Colon (tissue), 2 donors: ENCODE measurements around the gene COG6.
A peak's percentile ranks its signal among the peaks of the same experiment; 100 is the strongest.

Experiments
- FAIRE-seq: peaks from 2 replicates; lab custom pipeline; 2012; peaks lifted over from hg19 to GRCh38; lab: Jason Lieb, UNC
- donor health status: control.
- donor health status: control.

COG6 gene

DNA sequence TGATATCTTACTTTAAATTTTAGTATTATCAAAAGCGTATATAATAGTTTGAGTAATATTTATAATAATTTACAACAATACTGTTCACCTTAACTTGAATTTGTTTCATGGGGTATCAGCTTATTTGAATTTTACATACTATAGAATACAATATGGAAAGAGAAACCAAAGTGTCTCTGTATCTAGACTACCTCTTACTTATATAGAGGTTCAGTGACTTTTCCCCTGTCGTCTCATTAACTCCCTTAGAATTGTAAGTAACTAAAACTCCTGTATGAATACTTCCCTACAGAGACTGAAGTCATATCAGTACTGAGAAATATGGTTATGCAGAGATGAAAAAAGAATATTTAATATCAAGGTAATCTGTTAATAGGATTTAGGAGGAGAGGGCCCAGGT lies 26.8 kb downstream of the COG6 start:
- FAIRE-seq: no peak

- FAIRE-seq: no peak
Observed at GRCh38 chr13:39682788-39683187, 27.3 kb downstream of the COG6 start.

- peak; percentile 93 for FAIRE-seq
Observed at GRCh38 chr13:39684531-39685137, 29.2 kb downstream of the COG6 start.

DNA sequence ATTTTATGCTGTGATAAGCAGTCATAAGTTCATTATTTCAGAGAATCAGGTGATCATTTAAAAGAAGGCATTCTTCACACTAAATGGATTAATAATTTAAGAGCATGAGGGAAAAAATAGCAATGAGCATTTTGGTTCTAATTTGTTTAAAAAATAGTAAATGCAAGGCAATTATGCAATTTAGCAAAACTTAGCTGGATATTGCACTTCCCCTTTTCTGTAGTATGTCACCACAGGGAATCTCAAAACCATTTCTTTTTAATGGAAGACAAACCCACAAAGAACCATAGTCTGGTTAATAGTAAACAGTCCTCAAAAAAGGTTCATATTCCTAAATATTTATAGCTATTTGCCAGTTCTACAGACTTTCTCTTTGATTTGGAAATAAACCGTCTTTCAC lies 30.2 kb downstream of the COG6 start:
- FAIRE-seq: no peak

GRCh38 chr13:39688278-39688677 lies 32.8 kb downstream of the COG6 start:
- no peak for FAIRE-seq

- FAIRE-seq: no peak
Observed at GRCh38 chr13:39688699-39689405, 33.4 kb downstream of the COG6 start.

DNA sequence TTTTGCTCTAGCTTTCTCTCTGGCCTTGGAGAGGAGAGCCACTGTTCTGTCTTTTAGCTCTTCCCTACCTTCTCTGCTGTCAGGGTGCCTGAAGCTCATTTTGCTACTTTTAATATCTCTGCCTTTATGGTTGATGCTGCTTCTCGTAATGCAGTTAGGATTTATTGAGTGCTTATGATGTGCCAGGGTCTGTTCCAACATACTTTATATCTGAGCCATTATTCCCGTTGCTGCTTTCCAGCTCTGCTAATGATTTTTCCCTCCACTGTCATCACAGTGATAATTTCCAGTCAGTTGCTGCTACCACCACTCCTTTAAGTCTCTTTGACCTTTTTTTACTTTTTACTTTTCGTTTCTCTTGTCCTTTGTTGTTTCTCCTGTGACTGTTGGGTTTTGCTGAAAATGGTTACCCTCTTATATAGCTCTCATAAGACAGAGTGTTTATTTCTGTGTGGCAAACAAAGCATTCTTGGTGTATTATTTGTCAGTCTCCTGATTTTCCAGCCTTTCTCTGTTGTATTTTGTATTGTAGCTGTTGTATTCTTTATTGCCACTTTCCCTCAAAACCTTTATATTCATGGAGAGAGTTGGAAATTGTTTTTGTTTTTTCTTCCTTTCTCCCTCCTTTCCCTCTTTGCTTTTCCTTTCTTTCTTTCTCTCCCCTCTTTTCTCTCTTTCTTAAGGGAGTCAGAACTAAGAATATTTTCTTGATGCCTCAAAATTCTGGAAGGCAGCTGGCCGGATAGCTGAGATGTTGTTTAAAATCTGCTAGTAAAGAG lies 37.4 kb downstream of the COG6 start:
- FAIRE-seq: no peak

DNA sequence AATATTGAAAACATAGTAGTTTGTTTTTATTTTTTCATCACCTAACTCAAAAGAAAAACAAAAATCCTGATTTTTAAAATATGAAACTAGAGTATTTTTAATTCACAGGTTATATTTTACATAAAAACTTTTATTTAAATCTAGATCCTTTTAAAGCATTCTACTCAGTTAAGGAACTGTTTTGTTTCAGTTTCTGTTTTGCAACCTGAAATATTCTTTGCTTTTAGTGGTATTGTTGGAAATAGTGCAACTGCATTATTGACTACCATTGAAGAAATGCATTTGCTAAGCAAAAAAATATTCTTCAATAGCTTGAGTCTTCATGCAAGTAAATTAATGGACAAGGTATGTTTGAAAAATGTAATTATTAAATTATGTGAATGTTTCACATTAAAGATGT lies 43.8 kb downstream of the COG6 start:
- peak; percentile 47 for FAIRE-seq

- no peak for FAIRE-seq
Observed at GRCh38 chr13:39712626-39713025, 57.2 kb downstream of the COG6 start.

DNA sequence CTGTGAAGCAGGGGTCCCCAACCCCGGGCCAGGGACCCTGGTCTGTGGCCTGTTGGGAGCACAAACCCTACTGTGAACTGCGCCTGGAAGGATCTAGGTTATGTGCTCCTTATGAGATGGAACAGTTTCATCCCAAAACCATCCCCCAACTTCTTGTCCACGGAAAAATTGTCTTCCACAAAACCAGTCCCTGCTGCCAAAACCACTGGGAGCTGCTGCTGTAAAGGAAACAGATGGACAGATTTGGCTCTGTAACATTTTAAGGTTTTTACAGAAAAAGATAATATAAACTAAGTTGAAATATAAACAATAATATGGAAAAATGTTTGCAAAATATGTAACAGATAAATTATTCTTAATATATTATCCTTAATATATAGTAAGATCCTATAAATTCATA lies 73.7 kb downstream of the COG6 start:
- no peak for FAIRE-seq

DNA sequence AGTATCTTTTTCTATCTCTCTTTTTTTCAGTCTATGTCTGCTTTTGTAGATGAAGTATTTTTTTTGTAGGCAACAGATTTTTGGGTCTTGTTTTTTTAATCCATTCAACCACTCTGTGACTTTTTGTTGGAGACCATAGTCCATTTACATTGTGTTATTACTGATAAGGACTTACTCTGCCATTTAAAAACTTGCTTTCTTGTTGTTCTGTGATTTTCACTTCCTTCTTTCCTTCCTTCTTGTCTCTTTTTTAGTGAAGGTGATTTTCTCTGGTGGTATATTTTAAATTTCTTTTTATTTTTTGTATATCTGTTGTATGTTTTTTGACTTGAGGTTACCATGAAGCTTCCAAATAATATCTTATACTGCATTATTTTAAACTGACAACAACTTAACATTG lies 79.5 kb downstream of the COG6 start:
- no peak for FAIRE-seq

DNA sequence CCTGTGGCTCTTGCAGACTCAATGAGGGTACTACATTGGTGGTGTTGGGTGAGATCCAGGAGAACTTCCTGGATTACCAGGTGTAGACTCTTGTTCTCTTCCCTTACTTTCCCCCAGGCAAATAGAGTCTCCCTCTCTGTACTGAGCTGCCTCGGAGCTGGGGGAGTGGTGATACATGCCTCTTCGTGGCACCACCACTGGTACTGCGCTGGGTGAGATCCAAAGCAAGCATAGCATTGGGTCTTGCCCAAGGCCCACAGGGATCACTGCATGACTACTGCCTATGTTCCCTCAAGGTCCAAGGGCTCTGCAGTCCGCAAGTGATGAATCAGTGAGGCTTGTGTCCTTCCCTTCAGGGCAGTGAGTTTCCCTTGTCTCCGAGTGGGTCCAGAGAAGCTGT lies 81.6 kb downstream of the COG6 start:
- FAIRE-seq: no peak

- no peak for FAIRE-seq
Observed at GRCh38 chr13:39740761-39741160, 85.3 kb downstream of the COG6 start.

GRCh38 chr13:39748961-39749360 lies 93.5 kb downstream of the COG6 start:
- no peak for FAIRE-seq

DNA sequence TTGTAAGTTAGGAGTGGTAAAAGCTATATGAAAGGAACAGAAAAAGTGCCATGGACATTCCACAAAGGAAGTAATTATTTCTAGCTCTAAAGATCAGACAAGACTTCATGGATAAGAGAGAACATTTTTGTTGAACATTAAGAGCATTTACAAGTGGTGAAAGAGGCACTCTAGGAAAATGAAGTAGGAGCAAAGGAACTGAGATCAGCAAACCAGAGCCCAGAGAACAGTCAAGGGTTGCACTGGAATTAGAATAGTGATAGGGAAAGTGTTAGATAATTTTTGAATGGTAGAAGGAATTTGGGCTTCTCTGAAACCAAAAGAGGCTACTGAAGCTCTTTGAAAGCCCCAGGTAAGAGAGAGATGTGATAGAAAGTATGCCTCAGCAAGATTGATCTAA lies 94.1 kb downstream of the COG6 start:
- FAIRE-seq: no peak

DNA sequence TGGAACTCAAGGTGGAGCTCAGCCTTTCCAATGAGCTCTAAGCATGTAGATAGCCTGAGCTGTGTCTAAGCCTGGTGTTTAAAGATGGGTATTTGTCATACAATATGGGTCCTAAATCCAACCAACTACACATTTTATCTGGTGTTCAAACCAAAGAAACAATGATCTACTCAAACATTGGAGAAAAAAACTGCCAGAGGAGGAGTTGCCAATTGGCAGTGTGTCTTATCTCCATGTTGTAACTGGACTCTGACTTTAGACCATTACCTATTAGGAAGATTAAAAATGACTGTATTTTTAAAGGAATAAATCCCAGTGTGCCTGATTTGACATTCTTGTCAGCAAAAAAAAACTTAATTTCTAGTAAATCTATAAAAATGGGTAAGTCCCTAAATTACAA lies 96.3 kb downstream of the COG6 start:
- no peak for FAIRE-seq

- no peak for FAIRE-seq
Observed at GRCh38 chr13:39760521-39760920, 105.1 kb downstream of the COG6 start.

DNA sequence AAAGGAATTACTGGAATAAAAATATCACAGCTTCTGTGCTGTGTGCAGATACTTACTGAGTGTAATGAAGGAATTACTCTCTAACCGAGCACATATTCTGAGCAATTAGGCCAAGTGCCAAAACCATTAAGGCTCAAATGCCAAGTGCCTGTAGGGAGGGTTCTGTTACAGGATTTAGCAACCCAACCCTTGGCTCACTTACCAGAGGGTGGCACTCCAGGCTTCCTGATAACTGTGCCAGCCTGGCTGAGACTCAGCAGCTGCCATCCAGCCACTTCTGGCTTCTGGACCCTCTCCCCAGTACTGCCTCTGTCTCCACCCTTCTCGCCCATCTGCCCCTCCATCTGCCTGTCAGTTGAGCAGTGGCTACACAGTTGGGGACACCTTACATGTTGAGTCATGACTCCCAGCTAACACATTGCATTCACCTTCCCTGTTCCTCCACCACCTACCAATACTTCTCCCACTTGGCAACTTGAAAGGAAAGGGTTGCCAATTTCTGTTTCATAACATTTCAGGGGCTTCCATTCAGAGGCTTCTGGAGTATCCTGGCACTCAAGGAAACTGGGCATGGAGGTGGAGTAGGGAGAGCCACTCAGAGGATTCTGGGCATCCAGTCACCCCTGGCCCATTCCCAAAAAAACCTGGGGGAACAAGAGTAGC lies 110.5 kb downstream of the COG6 start:
- FAIRE-seq: no peak

DNA sequence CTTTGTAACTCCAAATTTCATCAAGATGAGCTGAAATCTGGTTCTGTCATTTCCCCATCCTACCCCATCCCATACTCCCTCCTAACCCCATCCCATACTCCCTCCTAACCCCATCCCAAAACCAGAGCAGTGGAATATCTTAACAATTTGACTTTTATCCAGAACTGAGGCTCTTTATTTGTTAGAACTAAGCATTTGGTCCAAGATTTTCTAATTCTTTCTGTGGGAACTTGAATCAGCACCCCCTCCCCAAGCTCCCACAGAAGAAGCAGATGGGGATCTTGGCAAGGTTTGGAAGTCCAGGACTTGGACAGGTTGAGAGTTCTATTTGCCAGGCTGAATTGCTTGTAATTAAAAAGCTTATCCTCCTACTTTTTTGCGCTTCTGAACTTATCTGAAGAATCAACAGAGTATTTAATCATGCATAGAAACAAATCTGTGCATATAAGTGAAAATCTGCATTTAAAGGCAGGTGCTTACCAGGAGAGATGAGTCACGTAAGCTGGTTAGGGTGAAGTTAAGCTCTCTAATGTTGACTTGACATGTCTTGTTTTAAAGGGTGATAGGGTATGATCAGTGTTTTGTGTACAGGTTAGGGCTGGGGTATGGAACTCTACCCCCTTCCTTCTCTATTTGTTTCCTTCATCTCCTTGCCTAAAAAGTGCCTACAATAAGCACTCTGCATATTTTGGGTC lies 111.1 kb downstream of the COG6 start:
- FAIRE-seq: no peak

- FAIRE-seq: no peak
Observed at GRCh38 chr13:39767791-39768517, 112.5 kb downstream of the COG6 start.

GRCh38 chr13:39768962-39769361 lies 113.5 kb downstream of the COG6 start:
- FAIRE-seq: no peak
